H1 (cell line): ENCODE results near the gene PLCB1. TPM values are rescaled to one million over a fixed set of nuclear protein-coding genes. Genes with fewer than 3 reads are reported as not detected.

Experiments used
- CTCF ChIA-PET: fragments of 300-600 bp; sonication (Branson Sonifier 250); formaldehyde crosslinking; loops from one replicate; lab custom pipeline; 2021; ENCODE audit not compliant: partially characterized antibody; lab: Charles Lee
- POLR2A ChIA-PET: fragments of 300-600 bp; sonication (Branson Sonifier 250); formaldehyde crosslinking; loops from one replicate; lab custom pipeline; 2021; ENCODE audit warnings: inconsistent platforms; ENCODE audit not compliant: partially characterized antibody; lab: Charles Lee
- DNase-seq, 2 experiments: peaks; one replicate each; pipeline versions ENCODE4 v3.0.0 to v3.0.0-alpha.2; 2010 to 2022; ENCODE audit warnings: low spot score in 2 of 2, low read depth in 1 of 2, mixed read lengths in 1 of 2
- FAIRE-seq: peaks from 2 replicates; lab custom pipeline; 2011; peaks lifted over from hg19 to GRCh38; lab: Jason Lieb, UNC
- H2AFZ ChIP-seq: 2 replicates; pipeline ENCODE4 v1.8.1; 2012; ENCODE audit warnings: low read length, inconsistent platforms
- H2AK5ac ChIP-seq: 2 replicates; pipeline ENCODE4 v1.6.1; 2013; ENCODE audit warnings: low read depth, low read length
- H2BK120ac ChIP-seq: replicated peaks from 2 replicates; pipeline ENCODE3; 2013; ENCODE audit warnings: low read depth, low read length, inconsistent platforms
- H2BK12ac ChIP-seq: 2 replicates; pipeline ENCODE4 v1.6.1; 2013; ENCODE audit warnings: low read depth, low read length
- H2BK15ac ChIP-seq: 2 replicates; pipeline ENCODE4 v1.6.1; 2013; ENCODE audit warnings: low read length
- H2BK20ac ChIP-seq: 2 replicates; pipeline ENCODE4 v1.6.1; 2013; ENCODE audit warnings: low read length
- H2BK5ac ChIP-seq: 2 replicates; pipeline ENCODE4 v1.6.1; 2013; ENCODE audit warnings: low read depth, low read length
- H3K14ac ChIP-seq: 2 replicates; pipeline ENCODE4 v1.6.1; 2013; ENCODE audit warnings: inconsistent platforms; ENCODE audit not compliant: insufficient read length
- H3K18ac ChIP-seq: 2 replicates; pipeline ENCODE4 v1.6.1; 2013; ENCODE audit warnings: low read length; ENCODE audit errors: extremely low read depth
- H3K23ac ChIP-seq: 2 replicates; pipeline ENCODE4 v1.6.1; 2013; ENCODE audit warnings: inconsistent platforms; ENCODE audit not compliant: insufficient read length
- H3K23me2 ChIP-seq: 2 replicates; pipeline ENCODE4 v1.6.1; 2013; ENCODE audit warnings: low read depth, low read length
- H3K27ac ChIP-seq: 2 replicates; pipeline ENCODE4 v1.6.1; 2011; ENCODE audit warnings: low read depth, low read length, inconsistent platforms
- H3K27me3 ChIP-seq, 4 experiments: replicated peaks in 1 of 4; 1 replicate in 1 of 4; 2 replicates in 3 of 4; pipeline versions ENCODE4 v1.6.1 to v1.8.1; 2011 to 2013; ENCODE audit warnings: low read length in 3 of 4, mild to moderate bottlenecking in 3 of 4, inconsistent platforms in 2 of 4, mixed read lengths in 2 of 4, moderate library complexity in 1 of 4; ENCODE audit not compliant: control insufficient read depth in 3 of 4, insufficient read depth in 3 of 4; ENCODE audit errors: extremely low read depth in 1 of 4
- H3K36me3 ChIP-seq, 4 experiments: 2 replicates each; pipeline versions ENCODE4 v1.6.1 to v1.8.1; 2011 to 2013; ENCODE audit warnings: mild to moderate bottlenecking in 4 of 4, low read length in 3 of 4, moderate library complexity in 2 of 4, control low read depth in 1 of 4, inconsistent platforms in 1 of 4; ENCODE audit not compliant: insufficient read depth in 4 of 4, control insufficient read depth in 2 of 4
- H3K4ac ChIP-seq: replicated peaks from 2 replicates; pipeline ENCODE3; 2013; ENCODE audit warnings: low read length, low read depth, mixed read lengths, inconsistent platforms; ENCODE audit not compliant: insufficient read length
- H3K4me1 ChIP-seq, 4 experiments: replicated peaks in 1 of 4; 1 replicate in 1 of 4; 2 replicates in 3 of 4; pipeline versions ENCODE4 v1.6.1 to v1.8.1; 2011 to 2013; ENCODE audit warnings: low read length in 3 of 4, inconsistent platforms in 2 of 4, mixed read lengths in 1 of 4; ENCODE audit not compliant: insufficient read depth in 4 of 4, control insufficient read depth in 3 of 4
- H3K4me2 ChIP-seq, 2 experiments: 2 replicates each; pipeline versions ENCODE4 v1.6.1 to v1.8.1; 2011 to 2013; ENCODE audit warnings: low read depth in 2 of 2, low read length in 2 of 2, control low read depth in 1 of 2, inconsistent platforms in 1 of 2, mild to moderate bottlenecking in 1 of 2; ENCODE audit not compliant: insufficient read depth in 1 of 2
- H3K4me3 ChIP-seq, 4 experiments: fragments of 200-600, 300-600 bp in 1 of 4; sonication (generic), shearing (Covaris generic), sonication (Bioruptor Twin) in 1 of 4; 2 replicates each; pipeline versions ENCODE4 v1.5.1 to v1.8.1; 2011 to 2016; ENCODE audit warnings: low read length in 4 of 4, low read depth in 3 of 4, control low read depth in 2 of 4, inconsistent platforms in 2 of 4, mild to moderate bottlenecking in 2 of 4, mixed read lengths in 1 of 4, moderate library complexity in 1 of 4; ENCODE audit not compliant: insufficient read depth in 2 of 4; ENCODE audit errors: extremely low read depth in 1 of 4
- H3K56ac ChIP-seq: replicated peaks from 2 replicates; pipeline ENCODE3; 2013; ENCODE audit warnings: low read depth, mild to moderate bottlenecking, mixed read lengths, low read length, inconsistent platforms; ENCODE audit not compliant: insufficient read length
- H3K79me1 ChIP-seq: 2 replicates; pipeline ENCODE4 v1.6.1; 2013; ENCODE audit warnings: low read depth, low read length, control low read depth
- H3K79me2 ChIP-seq, 2 experiments: 2 replicates each; pipeline versions ENCODE4 v1.6.1 to v1.8.1; 2012 to 2013; ENCODE audit warnings: low read length in 2 of 2, mild to moderate bottlenecking in 2 of 2, inconsistent platforms in 1 of 2; ENCODE audit not compliant: insufficient read depth in 2 of 2, control insufficient read depth in 1 of 2
- H3K9ac ChIP-seq, 4 experiments: replicated peaks in 1 of 4; 1 replicate in 1 of 4; 2 replicates in 3 of 4; pipeline versions ENCODE4 v1.6.1 to v1.8.1; 2011 to 2013; ENCODE audit warnings: low read depth in 3 of 4, low read length in 3 of 4, control low read depth in 2 of 4, mild to moderate bottlenecking in 2 of 4, moderate library complexity in 2 of 4, inconsistent platforms in 1 of 4; ENCODE audit errors: extremely low read depth in 1 of 4
- H3K9me3 ChIP-seq, 2 experiments: 2 replicates each; pipeline versions ENCODE4 v1.6.1 to v1.8.1; 2012 to 2013; ENCODE audit warnings: mild to moderate bottlenecking in 2 of 2, moderate library complexity in 2 of 2, control low read depth in 1 of 2, inconsistent platforms in 1 of 2, low read depth in 1 of 2, low read length in 1 of 2, mixed read lengths in 1 of 2; ENCODE audit not compliant: insufficient read depth in 2 of 2
- H4K20me1 ChIP-seq, 2 experiments: replicated peaks in 1 of 2; 2 replicates each; pipeline versions ENCODE3 to v1.8.1; 2011 to 2013; ENCODE audit warnings: inconsistent platforms in 2 of 2, low read length in 2 of 2, mild to moderate bottlenecking in 1 of 2; ENCODE audit not compliant: insufficient read depth in 2 of 2, control insufficient read depth in 1 of 2
- H4K5ac ChIP-seq: 2 replicates; pipeline ENCODE4 v1.6.1; 2013; ENCODE audit warnings: low read length, low read depth, mixed read lengths, inconsistent platforms; ENCODE audit not compliant: insufficient read length
- H4K8ac ChIP-seq: 2 replicates; pipeline ENCODE4 v1.8.0; 2013; ENCODE audit warnings: mild to moderate bottlenecking, moderate library complexity, low read length, inconsistent platforms; ENCODE audit not compliant: insufficient read depth; ENCODE audit errors: extremely low read depth
- H4K91ac ChIP-seq: replicated peaks from 2 replicates; pipeline ENCODE3; 2013; ENCODE audit warnings: low read length, mixed read lengths, inconsistent platforms; ENCODE audit not compliant: insufficient read length
- ATF3 ChIP-seq: IDR thresholded peaks from 2 replicates; pipeline ENCODE4 v1.6.1; 2011; ENCODE audit warnings: low read depth, mild to moderate bottlenecking, low read length; ENCODE audit not compliant: insufficient read depth
- CTBP2 ChIP-seq: IDR thresholded peaks from 2 replicates; pipeline ENCODE4 v1.7.0; 2011; ENCODE audit warnings: borderline replicate concordance, mild to moderate bottlenecking, moderate library complexity, mixed read lengths, low read length; ENCODE audit not compliant: insufficient read depth, insufficient read length
- HDAC6 ChIP-seq: IDR thresholded peaks from one replicate; pipeline ENCODE4 v1.7.1; 2012; ENCODE audit warnings: low read depth, mild to moderate bottlenecking, inconsistent platforms, low read length, moderate library complexity
- JUND ChIP-seq: IDR thresholded peaks from 2 replicates; pipeline ENCODE4 v1.6.1; 2011; ENCODE audit warnings: mild to moderate bottlenecking, improper control_type of control experiment, low read length
- NRF1 ChIP-seq: IDR thresholded peaks from 2 replicates; pipeline ENCODE4 v1.6.1; 2011; ENCODE audit warnings: mild to moderate bottlenecking, low read depth, low read length, improper control_type of control experiment
- RXRA ChIP-seq: IDR thresholded peaks from 2 replicates; pipeline ENCODE4 v1.6.1; 2011; ENCODE audit warnings: low read depth, mild to moderate bottlenecking, low read length, moderate library complexity; ENCODE audit not compliant: insufficient read depth
- SP2 ChIP-seq: IDR thresholded peaks from 2 replicates; pipeline ENCODE4 v1.6.1; 2012; ENCODE audit warnings: mild to moderate bottlenecking, low read length, inconsistent platforms
- SP4 ChIP-seq: IDR thresholded peaks from 2 replicates; pipeline ENCODE4 v1.6.1; 2012; ENCODE audit warnings: low read length, inconsistent platforms
- YY1 ChIP-seq: IDR thresholded peaks from 2 replicates; pipeline ENCODE4 v1.6.1; 2011; ENCODE audit warnings: low read depth, mild to moderate bottlenecking, low read length
- ZNF274 ChIP-seq: IDR thresholded peaks from 2 replicates; pipeline ENCODE4 v1.7.0; 2012; ENCODE audit warnings: low read length, borderline replicate concordance; ENCODE audit errors: extremely low read depth
- WGBS, 2 experiments: shearing (Covaris generic) in 1 of 2; methylation state at CpG; one replicate each; pipeline versions ENCODE4 v1.1.6 to v1.1.7; 2013 to 2015; ENCODE audit warnings: low lambda C conversion rate in 2 of 2, mixed read lengths in 2 of 2, inconsistent platforms in 1 of 2, low coverage in 1 of 2, missing lambda C conversion rate in 1 of 2; ENCODE audit not compliant: insufficient replicate concordance in 2 of 2, insufficient coverage in 1 of 2, insufficient read length in 1 of 2; ENCODE audit errors: extremely low coverage in 1 of 2, missing lambda C conversion rate in 1 of 2; 5-methylcytosine and 5-hydroxymethylcytosine counted together
- polyA plus RNA-seq, 7 experiments: library from polyadenylated mRNA; depleted of rRNA in 3 of 7; stranded (reverse) in 5 of 7; unstranded in 2 of 7; fragments of >200 nt in 5 of 7; fragments of 200-250 nt in 2 of 7; gene quantifications; 1 replicate in 5 of 7; 2 replicates in 1 of 7; 4 replicates in 1 of 7; pipeline versions ENCODE4 v1.2.1 to v1.2.3, GENCODE V29; 2011 to 2013; ENCODE audit warnings: missing spikeins in 2 of 7, mixed read lengths in 2 of 7
- total RNA-seq: library from RNA; stranded (reverse); fragmentation: NEBNext Ultra II Directional; extraction: Animal tissue kit (Norgen Biotek cat#: 25700); gene quantifications from 2 replicates; pipeline ENCODE4 v1.2.1, GENCODE V29; 2021

PLCB1 gene
- total and polyA plus RNA-seq, 2 of the 8 experiments (the other 6 are each of a cell fraction or from before 2014, with no cell fraction given) = 2.6 to 9.1 TPM

- no peak overlapping the region for H2BK12ac ChIP-seq
- H3K18ac ChIP-seq = no peak overlapping the region
- no peak overlapping the region for H3K23ac ChIP-seq
- H3K9ac ChIP-seq = no peak overlapping the region
- no peak overlapping the region for H3K4ac ChIP-seq
- FAIRE-seq (no peak), DNase-seq (no peak)
- H2BK15ac ChIP-seq = no peak overlapping the region
- no peak overlapping the region for H2BK5ac ChIP-seq
- H3K79me1 ChIP-seq = no peaks in the 10 kb centered on the region
- no peaks in the 10 kb centered on the region for H3K79me2 ChIP-seq
- H2BK120ac ChIP-seq = no peak overlapping the region
- POLR2A ChIA-PET = no interaction called here
- WGBS, 2 experiments = 89% methylated on average over 3 of the region's 3 CpGs; no CpG with 5 or more reads in 1 of the 2 experiments
- H4K5ac ChIP-seq = no peak overlapping the region
- H2BK20ac ChIP-seq = no peak overlapping the region
- no peaks in the 10 kb centered on the region for H3K36me3 ChIP-seq
- H3K27me3 ChIP-seq = no peaks in the 10 kb centered on the region
- H3K14ac ChIP-seq = no peak overlapping the region
- no peak overlapping the region for H2AFZ ChIP-seq
- no peaks in the 10 kb centered on the region for H4K20me1 ChIP-seq
- no peak overlapping the region for H4K91ac ChIP-seq
- no peak overlapping the region for H3K4me2 ChIP-seq
- no peak overlapping the region for H3K56ac ChIP-seq
- no peak overlapping the region for H3K4me3 ChIP-seq
- H3K23me2 ChIP-seq = no peaks in the 10 kb centered on the region
- no peak overlapping the region for H2AK5ac ChIP-seq
- no peaks in the 10 kb centered on the region for H3K4me1 ChIP-seq
- TF ChIP-seq NRF1 (no peak), RXRA (no peak), CTBP2 (no peak), JUND (no peak), SP2 (no peak), SP4 (no peak), ZNF274 (no peak), HDAC6 (no peak), YY1 (no peak), ATF3 (no peak)
- no peak overlapping the region for H3K27ac ChIP-seq
- CTCF ChIA-PET = interaction anchor here (1.0 to 1.7 kb wide), 3 partner anchors 98 to 638 kb away, joined by 3 to 4 read pairs (median 3); no protein-coding TSS in a partner anchor
- no peak overlapping the region for H4K8ac ChIP-seq
- H3K9me3 ChIP-seq = no peaks in the 10 kb centered on the region
Observed at GRCh38 chr20:8755340-8756118, 623.5 kb downstream of the PLCB1 start.
